ENCODE results near the gene MAD1L1.

DNA sequence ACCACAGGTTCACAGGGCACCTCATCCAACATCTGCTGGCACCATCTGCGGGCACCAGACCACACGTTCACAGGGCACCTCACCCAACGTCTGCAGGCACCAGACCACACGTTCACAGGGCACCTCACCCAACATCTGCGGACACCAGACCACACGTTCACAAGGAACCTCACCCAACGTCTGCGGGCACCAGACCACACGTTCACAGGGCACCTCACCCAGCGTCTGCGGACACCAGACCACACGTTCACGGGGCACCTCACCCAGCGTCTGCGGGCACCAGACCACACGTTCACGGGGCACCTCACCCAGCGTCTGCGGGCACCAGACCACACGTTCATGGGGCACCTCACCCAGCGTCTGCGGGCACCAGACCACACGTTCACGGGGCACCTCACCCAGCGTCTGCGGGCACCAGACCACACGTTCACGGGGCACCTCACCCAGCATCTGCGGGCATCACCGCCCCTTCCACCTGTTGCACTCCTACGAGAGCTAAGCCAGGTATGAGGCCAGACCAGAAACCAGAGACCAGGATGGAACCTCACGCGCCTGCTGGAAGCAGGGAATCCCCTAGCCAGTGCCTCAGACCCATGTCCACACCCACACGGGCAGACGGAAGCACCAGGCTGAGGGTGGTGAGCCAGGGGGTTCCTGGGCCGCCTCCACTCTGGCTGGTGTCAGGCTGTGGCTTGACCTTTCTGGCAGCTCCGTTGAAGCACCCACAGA lies 182.8 kb downstream of the MAD1L1 start:
- TF ChIP-seq ZFP3 (CRISPR knock-in tag; IDR thresholded peaks at IDR 0.05) (no peak), RARB (CRISPR knock-in tag; IDR thresholded peaks at IDR 0.05) (no peak), TCF4 (CRISPR knock-in tag; IDR thresholded peaks at IDR 0.05; ENCODE audit: borderline replicate concordance) (no peak), PPARA (CRISPR knock-in tag; IDR thresholded peaks at IDR 0.05; ENCODE audit: borderline replicate concordance) (no peak), ZFP30 (CRISPR knock-in tag; IDR thresholded peaks at IDR 0.05) (no peak), GLIS3 (CRISPR knock-in tag; IDR thresholded peaks at IDR 0.05) (no peak)
- TF ChIP-seq, protein P1, sequence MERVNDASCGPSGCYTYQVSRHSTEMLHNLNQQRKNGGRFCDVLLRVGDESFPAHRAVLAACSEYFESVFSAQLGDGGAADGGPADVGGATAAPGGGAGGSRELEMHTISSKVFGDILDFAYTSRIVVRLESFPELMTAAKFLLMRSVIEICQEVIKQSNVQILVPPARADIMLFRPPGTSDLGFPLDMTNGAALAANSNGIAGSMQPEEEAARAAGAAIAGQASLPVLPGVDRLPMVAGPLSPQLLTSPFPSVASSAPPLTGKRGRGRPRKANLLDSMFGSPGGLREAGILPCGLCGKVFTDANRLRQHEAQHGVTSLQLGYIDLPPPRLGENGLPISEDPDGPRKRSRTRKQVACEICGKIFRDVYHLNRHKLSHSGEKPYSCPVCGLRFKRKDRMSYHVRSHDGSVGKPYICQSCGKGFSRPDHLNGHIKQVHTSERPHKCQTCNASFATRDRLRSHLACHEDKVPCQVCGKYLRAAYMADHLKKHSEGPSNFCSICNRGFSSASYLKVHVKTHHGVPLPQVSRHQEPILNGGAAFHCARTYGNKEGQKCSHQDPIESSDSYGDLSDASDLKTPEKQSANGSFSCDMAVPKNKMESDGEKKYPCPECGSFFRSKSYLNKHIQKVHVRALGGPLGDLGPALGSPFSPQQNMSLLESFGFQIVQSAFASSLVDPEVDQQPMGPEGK (CRISPR knock-in tag; IDR thresholded peaks at IDR 0.05; ENCODE audit: borderline replicate concordance), result no peak
- TF ChIP-seq, protein P2, sequence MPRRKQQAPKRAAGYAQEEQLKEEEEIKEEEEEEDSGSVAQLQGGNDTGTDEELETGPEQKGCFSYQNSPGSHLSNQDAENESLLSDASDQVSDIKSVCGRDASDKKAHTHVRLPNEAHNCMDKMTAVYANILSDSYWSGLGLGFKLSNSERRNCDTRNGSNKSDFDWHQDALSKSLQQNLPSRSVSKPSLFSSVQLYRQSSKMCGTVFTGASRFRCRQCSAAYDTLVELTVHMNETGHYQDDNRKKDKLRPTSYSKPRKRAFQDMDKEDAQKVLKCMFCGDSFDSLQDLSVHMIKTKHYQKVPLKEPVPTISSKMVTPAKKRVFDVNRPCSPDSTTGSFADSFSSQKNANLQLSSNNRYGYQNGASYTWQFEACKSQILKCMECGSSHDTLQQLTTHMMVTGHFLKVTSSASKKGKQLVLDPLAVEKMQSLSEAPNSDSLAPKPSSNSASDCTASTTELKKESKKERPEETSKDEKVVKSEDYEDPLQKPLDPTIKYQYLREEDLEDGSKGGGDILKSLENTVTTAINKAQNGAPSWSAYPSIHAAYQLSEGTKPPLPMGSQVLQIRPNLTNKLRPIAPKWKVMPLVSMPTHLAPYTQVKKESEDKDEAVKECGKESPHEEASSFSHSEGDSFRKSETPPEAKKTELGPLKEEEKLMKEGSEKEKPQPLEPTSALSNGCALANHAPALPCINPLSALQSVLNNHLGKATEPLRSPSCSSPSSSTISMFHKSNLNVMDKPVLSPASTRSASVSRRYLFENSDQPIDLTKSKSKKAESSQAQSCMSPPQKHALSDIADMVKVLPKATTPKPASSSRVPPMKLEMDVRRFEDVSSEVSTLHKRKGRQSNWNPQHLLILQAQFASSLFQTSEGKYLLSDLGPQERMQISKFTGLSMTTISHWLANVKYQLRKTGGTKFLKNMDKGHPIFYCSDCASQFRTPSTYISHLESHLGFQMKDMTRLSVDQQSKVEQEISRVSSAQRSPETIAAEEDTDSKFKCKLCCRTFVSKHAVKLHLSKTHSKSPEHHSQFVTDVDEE (CRISPR knock-in tag; IDR thresholded peaks at IDR 0.05), result no peak
- TF ChIP-seq, protein P3, sequence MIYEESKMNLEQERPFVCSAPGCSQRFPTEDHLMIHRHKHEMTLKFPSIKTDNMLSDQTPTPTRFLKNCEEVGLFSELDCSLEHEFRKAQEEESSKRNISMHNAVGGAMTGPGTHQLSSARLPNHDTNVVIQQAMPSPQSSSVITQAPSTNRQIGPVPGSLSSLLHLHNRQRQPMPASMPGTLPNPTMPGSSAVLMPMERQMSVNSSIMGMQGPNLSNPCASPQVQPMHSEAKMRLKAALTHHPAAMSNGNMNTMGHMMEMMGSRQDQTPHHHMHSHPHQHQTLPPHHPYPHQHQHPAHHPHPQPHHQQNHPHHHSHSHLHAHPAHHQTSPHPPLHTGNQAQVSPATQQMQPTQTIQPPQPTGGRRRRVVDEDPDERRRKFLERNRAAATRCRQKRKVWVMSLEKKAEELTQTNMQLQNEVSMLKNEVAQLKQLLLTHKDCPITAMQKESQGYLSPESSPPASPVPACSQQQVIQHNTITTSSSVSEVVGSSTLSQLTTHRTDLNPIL (CRISPR knock-in tag; IDR thresholded peaks at IDR 0.05; ENCODE audit: low read depth), result no peak
- TF ChIP-seq, protein P4, sequence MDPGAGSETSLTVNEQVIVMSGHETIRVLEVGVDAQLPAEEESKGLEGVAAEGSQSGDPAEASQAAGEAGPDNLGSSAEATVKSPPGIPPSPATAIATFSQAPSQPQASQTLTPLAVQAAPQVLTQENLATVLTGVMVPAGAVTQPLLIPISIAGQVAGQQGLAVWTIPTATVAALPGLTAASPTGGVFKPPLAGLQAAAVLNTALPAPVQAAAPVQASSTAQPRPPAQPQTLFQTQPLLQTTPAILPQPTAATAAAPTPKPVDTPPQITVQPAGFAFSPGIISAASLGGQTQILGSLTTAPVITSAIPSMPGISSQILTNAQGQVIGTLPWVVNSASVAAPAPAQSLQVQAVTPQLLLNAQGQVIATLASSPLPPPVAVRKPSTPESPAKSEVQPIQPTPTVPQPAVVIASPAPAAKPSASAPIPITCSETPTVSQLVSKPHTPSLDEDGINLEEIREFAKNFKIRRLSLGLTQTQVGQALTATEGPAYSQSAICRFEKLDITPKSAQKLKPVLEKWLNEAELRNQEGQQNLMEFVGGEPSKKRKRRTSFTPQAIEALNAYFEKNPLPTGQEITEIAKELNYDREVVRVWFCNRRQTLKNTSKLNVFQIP (CRISPR knock-in tag; IDR thresholded peaks at IDR 0.05; ENCODE audit: borderline replicate concordance, low read depth), result no peak

All from SK-N-SH treated with all-trans-retinoic acid at 6 μM for 48 hours (cell line).